Ureter (tissue), 1 donor: ENCODE results near the gene HTR2B. TPM values are rescaled to one million over a fixed set of nuclear protein-coding genes. Genes with fewer than 3 reads are reported as not detected.
"Not testable (repeated sequence)": the region's sequence is repeated elsewhere in the genome, so short reads cannot be mapped to it uniquely, and the experiment has no call there.

Experiments used
- DNase-seq: peaks from one replicate; pipeline ENCODE4 v3.0.0-alpha.2; 2020; ENCODE audit warnings: low spot score
- total RNA-seq: library from RNA; stranded (reverse); gene quantifications from one replicate; pipeline ENCODE4 v1.2.4, GENCODE V29; 2023
- donor health status: DM: yes; HTN: yes; CAD: no.

HTR2B gene
- total RNA-seq, 1 donor from 2014 or later = 0.44 TPM

DNA sequence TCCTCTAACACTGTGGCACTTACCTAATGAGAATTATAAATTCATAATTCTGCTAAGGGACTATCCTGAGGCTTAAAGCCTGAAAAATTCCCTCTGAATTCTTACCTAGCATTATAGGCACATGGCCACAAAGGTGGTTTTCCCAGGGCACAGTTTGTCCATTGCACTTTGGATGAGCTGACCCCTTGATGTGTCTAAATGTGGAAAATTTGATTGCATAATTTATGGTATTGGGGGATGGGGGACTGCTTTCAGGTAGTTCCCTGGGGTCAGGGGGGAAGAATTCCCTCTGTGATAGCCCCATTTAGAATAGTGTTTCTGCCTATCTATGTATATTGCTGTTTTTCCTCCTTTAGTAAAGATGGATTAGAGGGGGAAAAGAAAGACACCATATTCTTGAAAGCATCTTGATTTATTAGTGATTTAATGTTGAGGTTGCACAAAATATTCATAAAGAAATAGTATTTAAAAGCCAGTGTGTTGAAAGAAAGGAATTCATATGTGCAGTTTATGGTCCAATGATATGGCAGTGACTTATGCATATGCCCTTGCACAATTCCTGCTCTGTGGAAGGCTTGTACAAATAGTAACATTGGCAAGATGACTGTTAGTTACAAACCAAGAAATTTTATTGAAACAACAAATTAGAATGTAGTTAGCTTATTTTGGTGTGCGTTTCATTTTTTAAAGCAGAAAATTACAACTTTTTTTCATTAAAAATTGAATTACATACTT is 8.7 kb upstream of the HTR2B start:
- DNase-seq = no peak

DNA sequence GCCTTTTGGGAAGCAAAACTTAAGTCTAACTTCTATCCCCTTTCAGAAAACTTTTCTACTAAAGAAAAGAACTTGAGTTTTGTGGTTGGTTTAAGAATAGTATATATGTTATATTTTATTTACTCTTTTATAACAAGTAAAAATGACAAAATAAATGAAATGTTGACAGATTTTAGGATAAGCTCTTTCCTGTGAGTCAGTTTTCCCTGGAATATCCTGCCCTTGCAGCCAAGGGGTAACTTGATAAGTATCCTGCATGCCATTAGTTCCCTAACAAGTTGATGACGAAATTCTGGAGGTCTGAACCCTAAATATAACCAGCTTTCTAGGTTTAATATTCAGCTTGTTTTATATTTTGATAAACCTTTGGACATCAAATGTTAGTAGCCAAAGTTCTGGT is 7.3 kb upstream of the HTR2B start:
- no peak for DNase-seq

DNA sequence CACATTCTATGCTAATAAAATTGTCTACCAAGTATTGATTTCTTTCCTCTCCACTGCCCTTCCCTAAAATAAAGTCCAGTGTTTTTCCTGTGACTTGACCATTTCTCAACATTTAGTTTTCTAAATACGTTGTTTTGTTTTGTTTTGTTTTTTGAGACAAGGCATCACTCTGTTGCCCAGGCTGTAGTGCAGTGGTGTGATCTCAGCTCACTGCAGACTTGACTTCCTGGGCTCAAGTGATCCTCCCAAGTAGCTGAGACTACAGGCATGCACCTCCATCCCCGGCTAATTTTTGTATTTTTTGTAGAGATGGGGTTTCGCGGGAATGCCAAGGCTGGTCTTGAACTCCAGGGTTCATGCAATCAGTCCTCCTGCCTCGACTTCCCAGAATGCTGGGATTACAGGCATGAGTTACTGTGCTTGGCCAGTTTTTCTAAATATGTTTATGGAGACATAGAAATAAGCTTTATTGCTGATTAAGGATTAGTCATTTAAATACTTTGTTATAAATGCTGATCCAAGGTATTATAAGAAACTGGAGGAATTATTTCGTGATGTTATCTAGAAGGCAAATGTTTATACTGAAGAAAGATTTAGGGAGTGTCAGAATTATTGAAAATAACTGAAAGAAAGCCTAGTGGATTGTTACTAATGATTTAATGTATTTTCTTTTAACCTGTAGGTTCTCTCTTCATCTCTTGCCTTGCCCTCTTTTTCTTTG is 5.7 kb upstream of the HTR2B start:
- DNase-seq = no peak

DNA sequence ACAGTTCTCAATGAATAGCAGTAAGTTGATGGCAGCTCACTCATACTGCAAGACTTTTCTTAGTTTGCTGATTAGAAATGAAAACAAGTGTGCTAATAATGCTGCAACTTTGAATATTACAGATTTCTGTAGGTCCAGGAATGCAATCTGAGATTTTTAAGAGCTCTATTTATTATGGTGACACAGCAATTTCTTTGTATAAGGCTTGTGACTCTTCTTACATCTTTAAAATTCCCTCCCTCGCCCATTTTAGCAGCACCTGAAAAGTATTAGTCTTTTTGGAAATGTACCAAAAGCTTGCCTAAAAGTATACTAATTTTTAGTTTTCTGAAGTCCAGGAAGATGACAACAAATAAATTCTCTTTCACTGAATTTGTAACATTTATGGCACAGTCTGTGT is 4.4 kb upstream of the HTR2B start:
- DNase-seq = no peak

DNA sequence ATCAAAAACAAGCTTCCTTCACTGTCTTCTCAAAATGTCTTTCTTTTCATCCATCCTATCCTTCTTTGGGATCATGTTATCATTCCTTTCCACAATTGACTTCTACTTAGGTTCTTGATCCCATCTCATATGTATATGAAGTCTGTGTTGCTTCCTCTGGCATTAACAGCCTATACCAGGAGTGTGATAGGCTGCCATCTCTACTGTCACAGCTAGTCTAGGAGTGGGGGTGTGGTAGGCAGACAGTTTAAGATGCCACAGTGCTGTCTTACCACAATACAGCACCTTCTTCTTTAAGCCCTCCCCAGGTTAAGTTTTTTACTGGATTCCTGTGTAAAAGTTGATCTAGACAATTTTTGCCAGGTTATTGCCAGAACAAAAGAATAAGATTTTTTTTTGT is 3.7 kb upstream of the HTR2B start:
- no peak for DNase-seq

DNA sequence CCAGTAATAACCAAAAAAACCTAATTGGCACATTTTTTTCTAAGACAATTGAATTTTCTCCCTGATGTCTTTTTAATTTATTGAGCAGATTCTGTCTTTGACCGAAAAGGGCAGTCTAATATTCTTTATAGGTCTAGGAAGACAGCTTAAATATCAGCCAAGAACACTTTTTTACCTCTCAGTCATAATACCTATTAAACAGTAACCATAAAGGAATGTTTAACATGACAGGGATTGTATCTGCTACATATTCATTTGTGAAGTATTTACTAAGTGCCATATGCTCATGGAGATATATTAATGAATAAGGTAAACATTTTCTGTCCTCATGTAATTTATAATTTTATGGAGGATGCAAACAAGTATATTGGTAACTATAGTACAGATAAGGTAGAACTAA is 3.1 kb upstream of the HTR2B start:
- no peak for DNase-seq

DNA sequence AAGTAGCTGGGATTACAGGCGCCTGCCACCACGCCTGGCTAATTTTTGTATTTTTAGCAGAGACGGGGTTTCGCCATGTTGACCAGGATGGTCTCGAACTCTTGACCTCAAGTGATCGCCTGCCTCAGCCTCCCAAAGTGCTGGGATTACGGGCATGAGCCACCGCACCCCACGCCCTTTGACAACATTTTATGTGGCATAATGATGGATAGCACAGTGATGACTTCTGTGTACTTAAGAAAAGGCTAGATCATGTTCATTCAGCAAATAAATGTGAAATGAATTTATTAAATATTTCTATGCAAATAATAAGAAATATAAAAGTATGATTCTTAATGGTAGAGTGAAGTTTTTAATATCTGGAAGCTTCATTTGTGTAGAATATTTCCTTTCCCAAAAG is 2.6 kb upstream of the HTR2B start:
- no peak for DNase-seq

DNA sequence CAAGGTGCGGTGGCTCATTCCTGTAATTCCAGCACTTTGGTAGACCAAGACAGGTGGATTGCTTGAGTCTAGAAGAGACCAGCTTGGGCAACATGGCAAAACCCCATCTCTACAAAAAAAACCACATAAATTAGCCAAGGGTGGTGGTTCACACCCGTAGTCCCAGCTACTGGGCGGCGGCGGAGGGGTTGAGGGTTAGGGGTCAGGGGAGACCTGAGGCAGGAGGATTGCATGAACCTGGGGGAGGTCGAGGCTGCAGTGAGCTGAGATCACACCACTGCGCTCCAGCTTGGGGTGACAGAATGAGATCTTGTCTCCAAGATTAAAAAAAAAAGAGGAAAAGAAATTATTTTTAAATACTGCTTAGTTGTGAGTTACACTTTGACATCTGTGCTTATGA is 1.3 kb upstream of the HTR2B start:
- DNase-seq = no peak

DNA sequence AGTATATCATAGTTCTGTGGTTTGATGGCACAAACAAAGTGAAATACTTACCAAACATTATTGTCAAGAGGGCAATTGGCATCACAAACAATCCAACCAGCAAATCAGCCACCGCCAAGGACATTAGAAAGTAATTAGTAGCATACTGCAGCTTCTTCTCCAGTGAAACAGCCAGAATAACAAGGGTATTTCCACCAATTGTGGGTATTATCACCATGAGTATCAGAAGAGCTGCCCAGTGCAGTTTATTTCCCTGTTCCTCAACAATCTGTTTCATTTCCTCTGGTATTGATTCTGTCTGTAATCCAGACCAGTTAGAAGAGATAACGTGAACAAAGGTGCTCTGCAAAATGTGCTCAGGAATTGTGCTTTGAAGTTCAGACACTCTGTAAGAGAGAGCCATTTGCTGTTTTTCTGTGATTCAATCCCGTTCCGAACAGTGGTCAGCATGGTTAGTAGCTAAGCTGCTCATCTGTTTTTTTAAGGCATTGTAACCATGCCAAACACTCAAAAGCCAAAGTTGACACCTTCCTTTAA is 1.4 kb downstream of the HTR2B start:
- no peak for DNase-seq

DNA sequence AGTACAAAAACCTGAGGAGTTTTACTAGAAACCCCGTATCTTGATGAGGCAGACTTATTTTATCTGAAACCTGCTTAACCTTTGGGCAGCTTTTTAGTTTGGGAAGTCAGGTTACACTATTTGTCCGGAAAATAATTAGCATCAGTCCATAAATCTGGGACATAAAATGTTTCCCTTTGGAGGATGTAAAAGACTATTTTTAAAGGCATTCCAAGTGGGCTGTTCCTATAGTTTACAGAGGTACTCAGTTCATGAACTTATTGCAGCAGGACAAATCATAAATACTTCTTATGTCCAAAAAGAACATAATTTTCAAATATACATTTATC is 6.3 kb downstream of the HTR2B start:
- DNase-seq = no peak

DNA sequence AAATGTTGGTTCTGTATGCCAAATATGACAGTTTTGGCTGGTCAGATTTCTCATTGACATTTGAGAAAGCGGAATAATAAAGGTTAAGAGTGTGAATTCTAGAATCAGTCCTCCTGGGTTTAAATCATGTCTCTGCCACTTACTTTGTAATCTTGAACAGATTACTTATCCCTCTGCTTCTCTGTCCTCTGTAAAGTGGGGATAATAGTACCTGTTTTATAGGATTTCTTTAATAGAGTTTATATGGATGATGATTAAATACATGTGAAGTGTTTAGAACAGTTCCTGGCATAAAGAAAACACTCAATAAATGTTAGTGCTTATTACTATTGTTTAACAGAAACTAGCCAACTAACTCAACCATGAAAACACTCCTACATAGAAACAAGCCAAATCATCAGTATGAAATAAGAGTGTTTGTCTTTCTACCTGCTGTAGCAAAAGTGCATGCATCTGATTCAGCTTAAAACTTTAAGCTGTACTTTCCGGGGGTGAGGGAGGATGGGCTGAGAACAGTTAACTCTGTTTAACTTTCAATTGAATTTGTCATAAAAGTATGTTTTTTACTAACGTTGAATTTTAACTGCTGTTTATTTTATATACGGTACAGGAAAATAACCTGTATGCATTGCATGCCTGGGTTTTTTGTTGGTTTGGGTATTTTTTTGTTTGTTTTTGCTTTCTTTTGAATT is 6.8 kb downstream of the HTR2B start:
- DNase-seq = no peak

DNA sequence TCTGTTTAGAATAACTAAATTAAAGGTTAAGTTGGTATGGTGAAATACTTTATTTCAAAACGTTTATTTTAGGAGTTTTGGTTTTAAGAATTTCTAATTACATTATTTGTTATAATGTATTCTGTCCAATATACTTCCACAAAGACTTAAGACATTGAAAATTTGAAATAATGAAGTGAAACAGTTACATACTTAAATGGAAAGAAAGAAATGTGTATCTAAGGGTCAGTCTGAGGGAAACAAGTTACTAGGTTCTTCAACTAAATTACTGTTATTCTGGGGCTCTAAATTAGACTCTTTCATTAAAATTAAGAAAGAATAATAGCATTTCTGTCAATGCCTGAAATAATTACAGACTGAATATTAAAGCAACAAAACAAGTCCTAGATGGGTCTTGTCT is 7.7 kb downstream of the HTR2B start:
- DNase-seq = no peak

DNA sequence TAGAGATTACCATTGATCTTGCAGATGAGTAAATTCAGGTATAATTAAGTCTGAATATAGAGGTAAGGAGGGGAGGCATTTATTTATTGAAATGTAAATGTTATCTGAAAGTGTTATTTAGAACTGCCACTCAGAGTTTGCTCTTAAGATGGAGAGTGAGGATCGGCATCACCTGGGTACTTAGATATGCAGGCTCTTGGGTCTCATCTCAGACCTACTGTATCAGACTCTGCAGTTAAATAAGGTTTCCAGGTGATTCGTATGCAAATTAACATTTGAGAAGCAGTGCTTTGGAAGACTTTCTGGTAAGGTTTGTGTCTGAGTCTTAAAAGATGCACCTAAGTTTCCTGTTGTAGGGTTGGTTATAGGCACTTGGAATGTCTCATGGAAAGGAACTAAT is 9.2 kb downstream of the HTR2B start:
- no peak for DNase-seq

DNA sequence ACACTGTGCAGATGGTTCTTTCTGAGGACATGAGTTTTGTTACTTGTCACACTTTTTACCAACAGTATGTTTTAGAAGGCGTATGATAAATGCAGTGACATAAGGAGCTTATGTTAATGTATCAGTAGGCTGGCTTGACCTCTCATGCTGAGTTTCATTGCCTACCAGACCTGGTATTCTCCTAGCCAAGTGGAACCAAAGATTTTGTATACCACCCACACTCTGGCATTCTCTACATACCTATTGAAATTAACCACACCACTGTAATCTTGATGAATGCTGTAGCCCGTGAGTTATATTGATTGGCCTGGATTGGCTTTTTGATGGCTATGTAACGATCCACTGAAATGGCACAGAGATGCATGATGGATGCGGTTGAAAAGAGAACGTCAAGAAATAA is 11.4 kb downstream of the HTR2B start:
- no peak for DNase-seq

DNA sequence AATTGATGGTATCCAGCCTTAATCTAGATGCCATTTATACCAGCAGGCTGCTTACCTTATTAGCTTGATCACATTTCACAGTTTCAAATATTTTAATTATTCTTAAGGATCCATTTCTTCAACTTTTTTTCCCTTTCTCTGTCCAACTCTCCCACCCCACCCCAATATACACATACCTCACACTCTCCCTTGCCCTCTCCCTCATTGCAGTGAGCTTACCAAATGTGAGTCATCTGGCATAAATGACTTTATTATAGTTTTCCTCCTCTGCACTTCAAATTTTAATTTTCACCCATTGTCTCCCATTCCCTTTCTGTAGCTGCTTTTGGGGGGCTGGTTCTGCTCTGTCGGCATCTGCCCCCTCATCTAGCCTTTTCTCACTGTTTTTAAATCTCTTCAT is 12.9 kb downstream of the HTR2B start:
- DNase-seq = no peak

DNA sequence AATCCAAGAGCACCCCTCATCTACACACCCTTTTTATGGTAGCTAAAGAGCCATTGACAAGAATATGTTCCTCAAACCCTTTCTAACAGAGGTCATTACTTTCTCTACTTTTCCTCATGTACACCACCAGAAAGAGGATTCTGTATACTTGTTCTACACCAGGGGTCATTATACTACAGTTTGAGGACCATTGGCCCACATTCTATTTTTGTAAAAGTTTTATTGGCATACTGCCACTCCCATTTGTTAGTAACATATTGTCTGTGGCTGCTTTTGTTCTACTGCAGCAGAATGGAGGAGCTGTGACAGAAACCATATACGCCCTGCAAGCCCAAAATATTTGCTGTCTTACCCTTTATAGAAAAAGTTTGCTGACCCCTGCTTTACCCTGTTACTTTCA is 14.3 kb downstream of the HTR2B start:
- no peak for DNase-seq

DNA sequence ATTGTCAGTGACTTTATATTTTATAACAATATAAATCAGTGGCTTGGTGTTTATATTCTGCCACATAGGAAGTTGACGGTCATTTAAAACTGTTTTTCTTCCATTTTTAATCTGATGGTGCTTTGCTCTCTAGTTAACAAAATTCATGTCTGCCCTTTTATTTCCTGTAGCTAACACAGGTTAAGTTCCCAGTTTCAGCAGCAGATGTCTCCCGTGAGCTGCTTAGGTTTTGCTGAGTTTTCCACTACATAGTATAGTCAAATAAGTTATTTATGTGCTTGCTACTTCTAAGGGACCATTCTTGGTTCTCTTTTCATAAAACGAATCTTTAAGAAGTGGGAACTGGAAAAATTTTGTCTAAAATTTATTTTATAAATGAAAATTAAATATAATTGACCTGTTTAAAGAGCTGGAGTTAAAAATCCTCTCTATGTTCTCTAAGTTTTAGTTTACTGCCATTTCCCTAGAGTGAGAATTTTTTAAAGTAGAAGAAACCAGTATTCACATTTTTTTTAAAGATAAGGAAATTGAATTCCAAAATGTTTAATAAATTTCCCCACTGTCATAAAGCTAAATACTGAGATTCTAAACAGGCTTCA is 20.6 kb downstream of the HTR2B start:
- peak; percentile 60 for DNase-seq

DNA sequence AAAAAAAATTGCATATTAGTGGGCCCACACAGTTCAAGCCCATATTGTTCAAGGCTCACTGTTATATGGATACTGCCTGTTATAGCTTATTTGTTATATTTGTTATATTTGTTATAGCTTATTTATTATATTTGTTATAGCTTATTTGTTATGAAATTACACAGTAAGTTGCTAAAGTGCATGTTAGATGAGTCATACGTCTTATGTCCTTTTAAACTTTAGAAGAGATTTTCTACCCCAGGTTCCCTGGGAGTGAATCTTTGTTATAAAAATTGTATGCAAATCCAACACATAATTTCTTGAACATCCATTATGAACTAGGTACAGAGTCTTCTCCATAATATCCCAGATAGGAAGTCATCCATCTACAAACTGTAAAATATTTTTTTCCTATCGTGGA is 22.1 kb downstream of the HTR2B start:
- no peak for DNase-seq

DNA sequence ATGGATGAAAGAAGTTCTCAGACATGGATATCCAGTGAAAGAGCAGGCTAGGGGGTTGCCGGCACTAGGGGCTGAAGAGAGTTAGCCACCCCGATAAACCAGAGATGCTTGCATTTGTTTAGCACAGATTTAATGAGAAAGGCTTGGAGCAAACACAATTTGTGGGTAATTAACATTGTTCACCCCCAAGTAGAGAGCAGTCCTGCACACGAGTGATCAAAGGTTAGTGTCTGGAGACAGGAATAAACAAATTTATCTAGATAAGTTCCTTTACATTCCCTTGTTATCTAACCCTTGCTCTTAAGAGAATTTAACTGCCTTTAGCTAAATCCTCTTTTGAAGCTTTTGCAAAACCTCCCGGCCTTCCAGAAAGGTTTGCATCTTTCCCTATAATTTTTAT is 23.9 kb downstream of the HTR2B start:
- no peak for DNase-seq

DNA sequence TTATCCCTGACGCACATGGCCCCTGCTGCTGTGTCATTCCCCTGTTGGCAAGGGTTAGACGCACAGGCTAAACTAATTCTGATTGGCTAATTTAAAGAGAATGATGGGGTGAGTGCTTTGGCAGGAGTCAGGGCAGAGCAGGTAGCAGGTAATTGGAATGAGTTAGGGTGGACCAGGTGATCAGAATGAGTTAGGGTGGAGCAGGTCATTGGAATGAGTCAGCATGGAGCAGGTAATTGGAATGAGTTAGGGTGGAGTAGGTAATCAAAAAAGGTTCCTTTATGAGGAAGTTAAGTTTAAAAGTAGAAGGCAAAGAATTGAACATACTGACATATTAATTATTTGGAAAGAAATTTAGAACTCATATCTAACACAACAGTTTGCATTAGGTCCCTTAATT is 24.5 kb downstream of the HTR2B start:
- not testable (repeated sequence) for DNase-seq

DNA sequence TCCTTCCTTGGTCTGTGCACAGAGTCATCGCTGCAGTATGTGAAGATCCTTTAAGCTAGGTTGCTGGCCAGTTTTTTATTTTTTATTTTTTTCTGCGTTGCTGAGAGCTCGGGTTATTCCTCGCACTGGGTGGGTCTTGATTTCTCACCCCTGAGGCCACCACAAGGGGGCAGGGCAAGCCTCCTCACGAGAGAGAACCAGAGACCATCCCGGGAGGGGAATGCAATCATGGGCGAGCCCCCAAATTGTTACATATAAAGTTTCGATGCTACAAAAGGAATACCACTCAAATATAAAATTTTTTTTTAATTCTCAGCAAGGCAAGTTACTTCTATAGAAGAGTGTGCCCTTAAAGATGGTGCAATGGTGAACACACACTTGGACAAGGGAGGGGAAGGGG is 24.9 kb downstream of the HTR2B start:
- no peak for DNase-seq

DNA sequence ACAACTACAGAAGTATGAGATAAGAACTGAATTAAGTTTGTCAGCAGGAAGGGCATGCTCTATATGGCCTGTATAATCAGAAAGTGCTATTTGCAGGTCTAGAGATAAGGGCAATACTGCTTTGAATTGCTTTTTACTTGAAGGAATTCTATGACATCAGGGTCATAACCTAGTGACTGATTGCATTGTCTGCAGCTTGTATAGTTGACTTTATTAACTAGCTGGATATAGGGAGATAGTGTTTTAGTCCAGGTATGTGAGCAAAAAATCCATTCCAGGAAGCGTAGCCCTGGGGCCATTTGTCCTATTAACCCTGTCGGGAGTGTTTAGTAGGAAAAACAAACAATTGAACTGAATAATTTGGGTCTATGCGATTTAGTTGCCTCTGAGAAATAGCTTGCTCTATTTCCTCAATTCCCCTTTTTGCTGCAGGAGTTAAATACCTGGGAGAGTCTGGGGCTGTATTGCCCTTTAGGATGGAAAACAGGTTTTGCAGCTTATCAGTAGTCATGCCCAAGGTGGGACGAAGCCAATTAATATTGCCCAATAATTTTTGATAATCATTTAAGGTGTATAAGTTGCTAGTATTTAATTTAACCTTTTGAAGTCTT is 30.0 kb downstream of the HTR2B start:
- no peak for DNase-seq
